HG03342 (cell line): ENCODE data around the gene KRTAP10-8.
"Not testable (repeated sequence)": the region's sequence is repeated elsewhere in the genome, so short reads cannot be mapped to it uniquely, and the experiment has no call there.

Source experiments
- ATAC-seq: cut with Tn5 transposase; IDR thresholded peaks from one replicate; pipeline ENCODE4 v1.9.1; 2021; ENCODE audit warnings: mild to moderate bottlenecking, moderate library complexity; ENCODE audit not compliant: unreplicated experiment

The KRTAP10-8 gene, protein sequence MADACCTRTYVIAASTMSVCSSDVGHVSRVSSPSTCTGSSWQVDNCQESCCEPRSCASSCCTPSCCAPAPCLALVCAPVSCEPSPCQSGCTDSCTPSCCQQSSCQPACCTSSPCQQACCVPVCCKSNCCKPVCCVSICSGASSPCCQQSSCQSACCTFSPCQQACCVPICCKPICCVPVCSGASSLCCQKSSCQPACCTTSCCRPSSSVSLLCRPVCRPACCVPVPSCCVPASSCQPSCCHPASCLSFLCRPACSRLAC

GRCh38 chr21:44612029-44612486 lies at the start of gene KRTAP10-8:
KRTAP10-8 (plus strand) TSS chr21:44612079; CDS start chr21:44612101, 22 bp downstream.
- no peak for ATAC-seq

DNA sequence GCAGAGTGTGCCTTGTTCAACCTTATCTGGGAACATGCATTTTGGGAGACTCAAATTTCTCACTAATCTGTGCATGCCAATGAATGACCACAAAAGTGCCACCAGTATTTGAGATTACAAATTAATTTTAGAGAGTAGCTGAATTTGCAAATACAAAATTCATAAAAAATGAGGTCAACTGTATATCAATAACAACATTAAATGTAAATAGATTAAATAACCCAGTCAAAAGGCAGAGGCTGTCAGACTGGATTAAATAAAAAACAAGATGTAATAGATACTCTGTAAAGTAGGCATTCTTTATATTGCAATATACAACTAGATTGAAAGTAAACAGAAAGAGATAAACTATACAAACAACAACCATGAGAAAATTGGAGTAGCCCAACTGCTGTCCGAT lies 47.8 kb upstream of the KRTAP10-8 start:
- no peak for ATAC-seq

- no peak for ATAC-seq
Observed at GRCh38 chr21:44564886-44565598, 46.8 kb upstream of the KRTAP10-8 start.

DNA sequence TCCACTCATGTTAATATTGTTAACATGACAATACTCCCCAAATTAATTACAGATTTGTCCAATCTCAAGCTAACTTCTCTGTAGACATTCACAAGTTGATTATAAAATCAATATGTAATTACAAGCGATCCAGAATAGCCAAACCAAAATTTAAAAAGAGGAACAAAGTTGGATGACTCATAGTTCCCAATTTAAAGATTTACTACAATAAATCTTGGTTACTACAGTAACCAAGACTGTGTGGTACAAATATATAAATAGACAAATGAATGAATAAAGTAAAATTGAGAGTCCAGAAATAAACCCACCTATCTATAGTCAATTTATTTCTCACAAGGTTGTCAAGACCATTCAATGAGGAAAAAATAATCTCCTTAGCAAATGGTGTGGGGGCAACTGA lies 45.5 kb upstream of the KRTAP10-8 start:
- no peak for ATAC-seq

GRCh38 chr21:44567481-44568171 lies 44.3 kb upstream of the KRTAP10-8 start:
- ATAC-seq: no peak

GRCh38 chr21:44568261-44568660 lies 43.6 kb upstream of the KRTAP10-8 start:
- ATAC-seq: no peak

GRCh38 chr21:44568667-44569556 lies 43.0 kb upstream of the KRTAP10-8 start:
- ATAC-seq: no peak

DNA sequence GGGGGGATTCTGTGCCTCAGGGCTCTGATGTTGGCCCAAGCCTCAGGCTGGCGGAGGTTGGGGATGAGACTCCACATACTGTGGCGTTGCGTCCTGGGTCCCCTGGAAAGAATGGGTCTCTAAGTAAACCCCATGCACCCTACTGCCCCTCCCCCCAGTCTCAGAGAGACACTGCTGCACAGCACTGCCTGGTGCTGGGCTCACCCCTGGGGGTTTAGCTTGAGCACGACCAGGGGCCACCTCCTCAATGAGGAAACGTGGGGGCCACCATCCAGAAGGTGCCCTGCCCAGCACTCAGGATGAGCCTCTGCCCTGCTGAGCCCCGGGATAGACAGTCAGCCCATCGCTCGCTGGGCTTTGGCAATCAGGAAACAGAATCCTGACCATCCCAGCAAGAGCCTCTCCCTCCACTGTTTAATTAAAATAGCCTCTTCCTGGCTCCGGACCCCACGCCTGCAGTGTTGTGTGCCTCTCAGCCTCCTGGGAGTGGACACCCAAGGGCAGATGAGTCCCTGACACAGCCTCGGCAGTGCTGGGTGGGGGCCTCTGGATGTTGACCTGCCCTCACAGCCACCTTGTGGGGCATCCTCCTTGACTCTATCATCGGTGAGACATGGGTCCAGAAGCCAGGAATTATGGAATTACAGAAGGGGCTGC lies 41.9 kb upstream of the KRTAP10-8 start:
- ATAC-seq: no peak

DNA sequence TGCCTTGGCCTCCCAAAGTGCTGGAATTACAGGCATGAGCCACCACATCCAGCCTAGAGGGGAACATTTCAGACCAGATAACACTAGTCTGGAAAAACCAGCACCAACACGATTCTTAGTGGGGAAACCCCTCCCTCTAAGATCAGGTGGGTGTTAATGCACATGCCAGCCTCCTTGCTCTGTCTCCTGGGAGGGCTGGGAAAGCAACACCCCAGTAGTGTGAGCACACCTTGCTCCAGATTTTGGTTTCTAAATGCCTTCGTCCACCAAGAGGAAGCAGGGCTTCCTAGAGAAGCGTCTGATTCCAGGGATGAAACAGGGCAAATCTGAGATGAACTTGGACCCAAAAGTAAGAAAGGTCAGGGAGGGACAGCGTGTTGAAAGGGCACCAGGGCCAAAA lies 40.6 kb upstream of the KRTAP10-8 start:
- ATAC-seq: no peak

DNA sequence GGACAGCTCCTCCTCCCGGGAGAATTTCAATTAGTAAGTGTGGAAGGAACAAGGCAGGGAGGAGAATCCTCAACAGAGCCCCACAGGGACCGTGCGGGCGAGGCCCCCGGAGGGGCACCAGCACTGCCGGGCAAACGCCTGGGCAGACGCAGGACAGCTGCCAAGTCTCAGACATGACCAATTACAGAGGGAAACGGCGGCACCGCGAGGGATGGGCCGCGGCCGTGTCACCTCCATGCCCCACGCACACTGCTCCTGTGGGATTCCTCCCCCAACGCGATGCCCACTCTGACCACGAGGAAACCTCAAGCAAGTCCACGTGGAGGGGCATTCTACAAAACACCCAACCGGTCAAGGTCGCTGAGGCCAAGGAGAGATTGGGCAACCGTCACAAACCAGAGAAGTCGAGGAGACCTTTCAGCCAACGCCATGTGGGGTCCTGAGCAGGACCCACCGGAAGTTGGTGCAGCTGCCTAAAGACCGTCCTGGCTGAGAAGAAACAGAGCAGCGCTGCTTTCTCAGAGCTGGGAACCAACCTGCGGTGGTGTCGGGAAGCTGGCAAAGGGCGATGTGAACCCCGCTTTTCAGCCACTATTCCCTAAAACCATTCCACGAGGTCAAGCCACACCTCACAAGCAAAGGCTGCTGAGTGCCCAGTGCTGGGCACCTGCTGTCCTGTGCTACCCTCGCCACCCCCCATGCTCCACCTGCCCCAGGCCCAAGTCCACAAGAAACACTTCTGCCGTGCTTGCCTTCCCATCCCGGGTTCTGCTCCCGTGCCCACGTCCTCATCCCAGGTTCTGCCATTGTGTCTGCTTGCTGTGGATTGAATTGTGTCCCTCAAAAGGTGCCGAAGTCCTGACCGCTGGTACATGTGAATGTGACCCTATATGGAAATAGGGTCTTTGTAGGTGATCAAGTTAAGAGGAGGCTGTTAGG lies 39.8 kb upstream of the KRTAP10-8 start:
- no peak for ATAC-seq

DNA sequence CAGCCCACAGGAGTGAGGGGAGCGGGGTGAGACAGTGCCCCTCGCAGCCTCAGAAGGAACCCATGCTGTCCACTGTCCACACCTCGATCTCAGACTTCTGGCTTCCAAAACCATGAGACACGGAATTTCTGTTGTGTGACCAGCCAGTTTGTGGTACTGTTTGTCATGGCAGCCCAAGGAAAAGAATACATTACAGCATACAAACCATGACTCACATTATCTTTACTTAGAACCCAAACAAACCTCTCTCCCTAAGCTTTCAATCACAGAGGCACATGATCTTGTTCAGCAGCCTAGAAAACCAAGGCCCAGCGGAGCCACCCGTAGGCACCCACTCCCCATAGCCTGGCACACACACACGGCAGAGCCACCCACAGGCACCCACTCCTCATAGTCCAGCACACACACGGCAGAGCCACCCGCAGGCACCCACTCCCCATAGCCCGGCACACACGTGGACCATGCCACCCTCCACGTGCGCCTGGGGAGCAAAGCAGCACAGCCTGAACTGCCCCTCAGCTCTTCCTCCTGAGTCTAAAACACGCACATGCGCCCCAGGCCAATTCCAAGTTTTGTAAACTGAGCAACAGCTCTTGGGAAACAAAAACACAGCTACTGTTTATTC lies 38.8 kb upstream of the KRTAP10-8 start:
- ATAC-seq: no peak

- not testable (repeated sequence) for ATAC-seq
Observed at GRCh38 chr21:44573630-44574456, 38.0 kb upstream of the KRTAP10-8 start, which contains the start of gene KRTAP10-4. KRTAP10-4 (plus strand) TSS chr21:44573729; CDS start chr21:44573759, 30 bp downstream.

- no peak for ATAC-seq
Observed at GRCh38 chr21:44574457-44575306, 37.2 kb upstream of the KRTAP10-8 start.

DNA sequence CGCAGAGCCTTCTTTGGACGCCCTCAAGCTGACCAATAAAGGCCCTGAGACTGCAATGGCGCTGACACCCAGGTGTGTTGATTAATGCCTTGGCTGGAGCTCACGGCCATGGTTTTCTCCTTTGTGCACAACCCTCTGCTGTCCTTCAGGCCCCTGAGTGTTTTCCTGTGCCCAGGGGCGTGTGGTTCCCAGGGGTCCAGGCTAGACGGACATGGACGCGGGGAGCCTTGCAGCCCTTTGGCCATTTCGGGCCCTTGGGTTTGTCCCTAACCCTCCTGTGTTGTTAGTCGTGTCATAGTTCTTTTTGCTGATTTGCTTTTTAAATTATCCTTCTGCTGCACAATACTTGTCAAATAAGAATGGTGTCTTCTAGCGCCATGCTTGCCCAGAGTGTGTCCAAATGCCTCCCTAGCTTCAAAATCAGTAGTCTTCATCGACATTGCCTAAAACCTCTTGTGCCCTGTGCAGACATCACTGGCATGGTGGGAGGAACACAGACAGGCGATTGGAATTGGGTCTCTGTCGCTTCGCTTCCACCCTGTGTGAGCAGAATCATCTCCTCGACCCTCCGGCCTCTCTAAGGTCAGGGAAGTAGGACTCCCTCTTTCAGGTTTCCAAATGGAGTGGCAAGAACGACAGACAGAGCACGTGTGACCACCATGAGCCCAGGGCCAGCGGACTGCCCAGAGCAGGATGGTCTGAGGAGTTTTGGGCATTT lies 36.4 kb upstream of the KRTAP10-8 start:
- ATAC-seq: no peak

DNA sequence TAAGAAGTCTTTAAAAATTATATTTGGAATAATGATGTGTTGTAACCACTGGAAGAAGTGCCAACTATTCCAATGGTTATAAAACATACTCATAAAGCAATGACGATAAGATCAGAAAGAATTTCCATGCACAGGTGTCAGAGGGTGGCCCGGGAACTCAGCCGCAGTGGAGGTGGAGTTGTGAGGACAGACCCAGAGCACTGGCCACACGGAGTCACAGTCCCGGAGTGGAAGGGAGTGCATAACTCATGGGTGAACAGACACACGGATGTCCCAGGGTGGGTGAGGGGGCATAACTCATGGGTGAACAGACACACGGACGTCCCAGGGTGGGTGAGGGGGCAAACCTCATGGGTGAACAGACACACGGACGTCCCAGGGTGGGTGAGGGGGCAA lies 35.9 kb upstream of the KRTAP10-8 start:
- ATAC-seq: no peak

GRCh38 chr21:44578371-44579055 lies 33.4 kb upstream of the KRTAP10-8 start:
- no peak for ATAC-seq
